Measurements from ENCODE around the gene FAM169A.
"Not testable (repeated sequence)": the region's sequence is repeated elsewhere in the genome, so short reads cannot be mapped to it uniquely, and the experiment has no call there.

FAM169A gene

DNA sequence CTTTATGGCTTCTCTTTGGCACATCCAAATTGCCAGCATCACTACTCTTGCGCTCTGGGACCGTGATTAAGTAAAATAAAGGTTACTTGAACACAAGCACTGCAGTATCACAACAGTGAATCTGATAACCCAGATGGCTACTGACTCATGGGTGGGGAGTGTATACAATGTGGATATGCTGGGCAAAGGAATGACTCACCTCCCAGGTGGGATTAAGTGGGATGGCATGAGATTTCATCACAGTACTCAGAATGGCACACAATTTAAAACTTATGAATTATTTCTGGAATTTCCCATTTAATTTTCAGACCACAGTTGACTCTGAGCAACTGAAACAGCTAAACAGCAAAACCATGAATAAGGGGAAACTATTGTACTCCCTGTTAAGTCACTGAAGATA, 103.6 kb downstream of the FAM169A start:
- DNase-seq = no peak
- Mint-ChIP-seq H3K27ac (no peak overlapping the region), H3K27me3 (no peaks in the 10 kb centered on the region), H3K4me3 (no peak overlapping the region), H3K4me1 (peaks cover 17 to 39% of the 10 kb centered on the region in 2 donors), H3K9me3 (no peaks in the 10 kb centered on the region), H3K36me3 (peaks cover 7 to 17% of the 10 kb centered on the region in 2 donors)
- ATAC-seq (replicated peaks) = no peak

GRCh38 chr5:74761241-74761640, 104.9 kb downstream of the FAM169A start:
- DNase-seq (no peak), ATAC-seq (replicated peaks) (peak in 1 of 2 donors; percentile 33)
- Mint-ChIP-seq H3K36me3 (peaks cover 13 to 25% of the 10 kb centered on the region in 2 donors), H3K27me3 (no peaks in the 10 kb centered on the region), H3K4me3 (no peak overlapping the region), H3K4me1 (peaks cover 17 to 38% of the 10 kb centered on the region in 2 donors), H3K9me3 (peaks cover 0 to 4% of the 10 kb centered on the region in 2 donors), H3K27ac (peak overlapping the region; percentile 48)

GRCh38 chr5:74748742-74749141, 117.4 kb downstream of the FAM169A start:
- H3K27me3 Mint-ChIP-seq; ATAC-seq (replicated peaks); H3K9me3 Mint-ChIP-seq; H3K4me1 Mint-ChIP-seq; H3K4me3 Mint-ChIP-seq; DNase-seq; H3K27ac Mint-ChIP-seq: not testable (repeated sequence)
- peaks cover 36 to 55% of the 10 kb centered on the region in 2 donors for H3K36me3 Mint-ChIP-seq

DNA sequence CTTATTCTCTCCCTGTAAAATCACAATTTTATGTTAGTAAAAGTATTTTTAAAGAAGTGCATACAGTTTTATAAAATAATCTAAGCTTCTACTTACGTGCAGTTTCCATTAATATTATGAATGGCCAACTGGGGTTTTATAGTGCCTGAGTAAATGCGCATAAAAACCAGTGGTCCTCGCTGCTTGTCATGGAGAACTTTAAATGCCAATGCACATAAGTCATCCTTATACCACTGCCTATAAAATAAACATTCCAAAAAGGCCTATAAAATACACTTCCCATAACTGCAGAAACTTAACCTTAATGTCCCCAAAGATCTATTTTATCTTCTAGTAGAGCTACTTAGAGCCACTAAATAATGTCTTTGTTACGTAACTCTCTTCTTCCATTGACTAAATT, 127.8 kb downstream of the FAM169A start:
- Mint-ChIP-seq H3K27ac (no peak overlapping the region), H3K4me1 (no peaks in the 10 kb centered on the region), H3K36me3 (peaks cover 22 to 25% of the 10 kb centered on the region in 2 donors), H3K4me3 (no peak overlapping the region), H3K27me3 (no peaks in the 10 kb centered on the region), H3K9me3 (no peaks in the 10 kb centered on the region)
- ATAC-seq (replicated peaks) (no peak), DNase-seq (no peak)

DNA sequence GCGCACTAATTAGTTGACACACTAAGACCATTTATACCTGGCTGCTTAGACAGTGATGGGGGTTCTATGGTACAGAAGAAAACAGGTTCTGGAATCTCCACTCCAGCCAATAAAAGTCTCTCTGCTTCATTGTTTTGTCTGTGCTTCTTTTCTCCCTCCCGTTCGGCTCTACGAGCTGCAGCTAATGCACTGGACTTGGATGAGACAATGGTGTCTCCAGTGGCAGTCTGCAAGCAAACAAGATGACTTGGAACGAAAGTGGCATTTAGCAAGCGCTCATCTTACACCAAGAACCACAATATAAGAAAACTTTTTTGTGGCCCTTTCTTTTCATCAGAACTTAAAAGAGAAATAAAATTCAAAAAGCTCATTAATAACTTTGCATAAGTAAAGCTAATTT, 129.4 kb downstream of the FAM169A start:
- H3K4me1 Mint-ChIP-seq = no peaks in the 10 kb centered on the region
- no peak for ATAC-seq (replicated peaks)
- H3K27ac Mint-ChIP-seq = no peak overlapping the region
- DNase-seq = no peak
- H3K36me3 Mint-ChIP-seq = peaks cover 21 to 32% of the 10 kb centered on the region in 2 donors
- H3K4me3 Mint-ChIP-seq = no peak overlapping the region
- H3K9me3 Mint-ChIP-seq = no peaks in the 10 kb centered on the region
- H3K27me3 Mint-ChIP-seq = no peaks in the 10 kb centered on the region

All from stimulated activated naive B cell treated with anti-CD40 and anti-IgM and Interleukin-4, amounts not matched to agents 10 μg/mL and 1 μg/mL and 100 μg/mL, for 72 hours (primary cell).